ENCODE results near the gene FASN. TPM values are rescaled to one million over a fixed set of nuclear protein-coding genes. Genes with fewer than 3 reads are reported as not detected.

FASN gene
- total and polyA plus RNA-seq, 2 of the 13 experiments (the other 11 are each of a cell fraction or from before 2014, with no cell fraction given), result 51.7 to 101 TPM

- WGBS (ENCODE audit: low lambda C conversion rate), result 91% methylated on average over 28 of the region's 28 CpGs
- Histone ChIP-seq H3K27me3 (ENCODE audit: control insufficient read depth in 1 of 2, insufficient read depth in 2 of 2, low read length in 2 of 2) (no peaks in the 10 kb centered on the region), H3K9me3 (ENCODE audit: low read length) (no peaks in the 10 kb centered on the region), H3K36me3 (replicated peaks in 1 of 2; ENCODE audit: control insufficient read depth in 1 of 2, insufficient read depth in 2 of 2, low read length in 2 of 2) (peaks cover 34 to 42% of the 10 kb centered on the region in 2 experiments), H3K4me3 (replicated peaks in 1 of 3; ENCODE audit: insufficient read depth in 1 of 3, low read depth in 2 of 3, low read length in 3 of 3) (no peak overlapping the region), H4K20me1 (ENCODE audit: insufficient read depth, low read length) (peaks cover 31% of the 10 kb centered on the region), H3K27ac (ENCODE audit: extremely low read length, insufficient read depth, low read length) (no peak overlapping the region), H2AFZ (ENCODE audit: low read length) (no peak overlapping the region), H3K4me1 (ENCODE audit: insufficient read depth, low read length) (peaks cover 12% of the 10 kb centered on the region), H3K9ac (ENCODE audit: insufficient read depth, low read depth, low read length) (no peak overlapping the region), H3K4me2 (ENCODE audit: low read depth, low read length) (no peak overlapping the region), H3K79me2 (ENCODE audit: insufficient read depth, low read length) (no peaks in the 10 kb centered on the region)
- intact Hi-C loops (cut with micrococcal nuclease; ENCODE audit: unreplicated experiment) (no loop called here), in situ Hi-C loops (cut with HindIII; ENCODE audit: extremely low pct_ligation_motif_present, low pct_unique_long_range_greater_than_20kb) (no loop called here)
- ChIA-PET CTCF (ENCODE audit: low intra/inter-chr PET ratio, low total read pairs) (no interaction called here), POLR2A (interaction anchor here (0.7 to 1.9 kb wide), 5 partner anchors 9 to 24 kb away, joined by 3 to 9 read pairs (median 4); partner anchors contain the start of genes DUS1L and FASN)
- FAIRE-seq, result no peak
- ATAC-seq, result peak; percentile 1
- no TSS peak for BruUV-seq (replicated peaks)
- DNase-seq (ENCODE audit: low spot score), result no peak
- TF ChIP-seq ZNF431 (CRISPR knock-in tag; IDR thresholded peaks at IDR 0.05; ENCODE audit: borderline replicate concordance, low read depth) (no peak), AGO1 (IDR thresholded peaks at IDR 0.05; ENCODE audit: low read depth, low read length, poor library complexity, severe bottlenecking) (no peak), FOXJ3 (CRISPR knock-in tag; IDR thresholded peaks at IDR 0.05; ENCODE audit: borderline replicate concordance) (no peak), THYN1 (CRISPR knock-in tag; IDR thresholded peaks at IDR 0.05; ENCODE audit: borderline replicate concordance, low read depth) (no peak), PHF8 (CRISPR knock-in tag; IDR thresholded peaks at IDR 0.05) (0 out of 2 replicates have a peak, but pooled peaks have one; percentile 13), ZNF230 (CRISPR knock-in tag; IDR thresholded peaks at IDR 0.05) (0 out of 2 replicates have a peak, but pooled peaks have one; percentile 48), ZBTB20 (CRISPR knock-in tag; IDR thresholded peaks at IDR 0.05; ENCODE audit: borderline replicate concordance, low read depth) (peak; percentile 19; the same call in 1 of the 2 replicates), SALL1 (CRISPR knock-in tag; IDR thresholded peaks at IDR 0.05) (0 out of 2 replicates have a peak, but pooled peaks have one; percentile 11), ZNF841 (CRISPR knock-in tag; IDR thresholded peaks at IDR 0.05; ENCODE audit: borderline replicate concordance) (no peak), ZHX2 (IDR thresholded peaks at IDR 0.05; ENCODE audit: low read depth) (no peak), ZHX2 (CRISPR knock-in tag; IDR thresholded peaks at IDR 0.05; ENCODE audit: borderline replicate concordance) (no peak), MIER3 (CRISPR knock-in tag; IDR thresholded peaks at IDR 0.05; ENCODE audit: borderline replicate concordance) (no peak)
- TF ChIP-seq, protein P1, sequence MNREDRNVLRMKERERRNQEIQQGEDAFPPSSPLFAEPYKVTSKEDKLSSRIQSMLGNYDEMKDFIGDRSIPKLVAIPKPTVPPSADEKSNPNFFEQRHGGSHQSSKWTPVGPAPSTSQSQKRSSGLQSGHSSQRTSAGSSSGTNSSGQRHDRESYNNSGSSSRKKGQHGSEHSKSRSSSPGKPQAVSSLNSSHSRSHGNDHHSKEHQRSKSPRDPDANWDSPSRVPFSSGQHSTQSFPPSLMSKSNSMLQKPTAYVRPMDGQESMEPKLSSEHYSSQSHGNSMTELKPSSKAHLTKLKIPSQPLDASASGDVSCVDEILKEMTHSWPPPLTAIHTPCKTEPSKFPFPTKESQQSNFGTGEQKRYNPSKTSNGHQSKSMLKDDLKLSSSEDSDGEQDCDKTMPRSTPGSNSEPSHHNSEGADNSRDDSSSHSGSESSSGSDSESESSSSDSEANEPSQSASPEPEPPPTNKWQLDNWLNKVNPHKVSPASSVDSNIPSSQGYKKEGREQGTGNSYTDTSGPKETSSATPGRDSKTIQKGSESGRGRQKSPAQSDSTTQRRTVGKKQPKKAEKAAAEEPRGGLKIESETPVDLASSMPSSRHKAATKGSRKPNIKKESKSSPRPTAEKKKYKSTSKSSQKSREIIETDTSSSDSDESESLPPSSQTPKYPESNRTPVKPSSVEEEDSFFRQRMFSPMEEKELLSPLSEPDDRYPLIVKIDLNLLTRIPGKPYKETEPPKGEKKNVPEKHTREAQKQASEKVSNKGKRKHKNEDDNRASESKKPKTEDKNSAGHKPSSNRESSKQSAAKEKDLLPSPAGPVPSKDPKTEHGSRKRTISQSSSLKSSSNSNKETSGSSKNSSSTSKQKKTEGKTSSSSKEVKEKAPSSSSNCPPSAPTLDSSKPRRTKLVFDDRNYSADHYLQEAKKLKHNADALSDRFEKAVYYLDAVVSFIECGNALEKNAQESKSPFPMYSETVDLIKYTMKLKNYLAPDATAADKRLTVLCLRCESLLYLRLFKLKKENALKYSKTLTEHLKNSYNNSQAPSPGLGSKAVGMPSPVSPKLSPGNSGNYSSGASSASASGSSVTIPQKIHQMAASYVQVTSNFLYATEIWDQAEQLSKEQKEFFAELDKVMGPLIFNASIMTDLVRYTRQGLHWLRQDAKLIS (CRISPR knock-in tag; IDR thresholded peaks at IDR 0.05), result no peak
Measured at GRCh38 chr17:82077617-82078358, 20.2 kb downstream of the FASN start.

Data from HepG2 (cell line).